ENCODE measurements around the gene MAGI2. TPM values are rescaled to one million over a fixed set of nuclear protein-coding genes. Genes with fewer than 3 reads are reported as not detected.

MAGI2 gene
- total and polyA plus RNA-seq, 2 experiments from 2014 or later = 10.4 to 26.4 TPM

- TF ChIP-seq ZNF462 (CRISPR knock-in tag; IDR thresholded peaks at IDR 0.05) (no peak), STAT1 (IDR thresholded peaks at IDR 0.05; ENCODE audit: unreplicated experiment) (no peak), JUNB (IDR thresholded peaks at IDR 0.05; ENCODE audit: unreplicated experiment) (no peak), POLR2AphosphoS5 (IDR thresholded peaks at IDR 0.05; ENCODE audit: low read depth) (no peak), NANOG (IDR thresholded peaks at IDR 0.05; ENCODE audit: borderline replicate concordance) (no peak), ZNF114 (CRISPR knock-in tag; IDR thresholded peaks at IDR 0.05) (no peak), EZH2 (IDR thresholded peaks at IDR 0.05; ENCODE audit: low read depth, unreplicated experiment) (no peak), EZH2phosphoT487 (IDR thresholded peaks at IDR 0.05; ENCODE audit: unreplicated experiment) (no peak)
- TF ChIP-seq, protein P1, sequence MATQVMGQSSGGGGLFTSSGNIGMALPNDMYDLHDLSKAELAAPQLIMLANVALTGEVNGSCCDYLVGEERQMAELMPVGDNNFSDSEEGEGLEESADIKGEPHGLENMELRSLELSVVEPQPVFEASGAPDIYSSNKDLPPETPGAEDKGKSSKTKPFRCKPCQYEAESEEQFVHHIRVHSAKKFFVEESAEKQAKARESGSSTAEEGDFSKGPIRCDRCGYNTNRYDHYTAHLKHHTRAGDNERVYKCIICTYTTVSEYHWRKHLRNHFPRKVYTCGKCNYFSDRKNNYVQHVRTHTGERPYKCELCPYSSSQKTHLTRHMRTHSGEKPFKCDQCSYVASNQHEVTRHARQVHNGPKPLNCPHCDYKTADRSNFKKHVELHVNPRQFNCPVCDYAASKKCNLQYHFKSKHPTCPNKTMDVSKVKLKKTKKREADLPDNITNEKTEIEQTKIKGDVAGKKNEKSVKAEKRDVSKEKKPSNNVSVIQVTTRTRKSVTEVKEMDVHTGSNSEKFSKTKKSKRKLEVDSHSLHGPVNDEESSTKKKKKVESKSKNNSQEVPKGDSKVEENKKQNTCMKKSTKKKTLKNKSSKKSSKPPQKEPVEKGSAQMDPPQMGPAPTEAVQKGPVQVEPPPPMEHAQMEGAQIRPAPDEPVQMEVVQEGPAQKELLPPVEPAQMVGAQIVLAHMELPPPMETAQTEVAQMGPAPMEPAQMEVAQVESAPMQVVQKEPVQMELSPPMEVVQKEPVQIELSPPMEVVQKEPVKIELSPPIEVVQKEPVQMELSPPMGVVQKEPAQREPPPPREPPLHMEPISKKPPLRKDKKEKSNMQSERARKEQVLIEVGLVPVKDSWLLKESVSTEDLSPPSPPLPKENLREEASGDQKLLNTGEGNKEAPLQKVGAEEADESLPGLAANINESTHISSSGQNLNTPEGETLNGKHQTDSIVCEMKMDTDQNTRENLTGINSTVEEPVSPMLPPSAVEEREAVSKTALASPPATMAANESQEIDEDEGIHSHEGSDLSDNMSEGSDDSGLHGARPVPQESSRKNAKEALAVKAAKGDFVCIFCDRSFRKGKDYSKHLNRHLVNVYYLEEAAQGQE (IDR thresholded peaks at IDR 0.05; ENCODE audit: unreplicated experiment) = no peak
- TF ChIP-seq, protein P2, sequence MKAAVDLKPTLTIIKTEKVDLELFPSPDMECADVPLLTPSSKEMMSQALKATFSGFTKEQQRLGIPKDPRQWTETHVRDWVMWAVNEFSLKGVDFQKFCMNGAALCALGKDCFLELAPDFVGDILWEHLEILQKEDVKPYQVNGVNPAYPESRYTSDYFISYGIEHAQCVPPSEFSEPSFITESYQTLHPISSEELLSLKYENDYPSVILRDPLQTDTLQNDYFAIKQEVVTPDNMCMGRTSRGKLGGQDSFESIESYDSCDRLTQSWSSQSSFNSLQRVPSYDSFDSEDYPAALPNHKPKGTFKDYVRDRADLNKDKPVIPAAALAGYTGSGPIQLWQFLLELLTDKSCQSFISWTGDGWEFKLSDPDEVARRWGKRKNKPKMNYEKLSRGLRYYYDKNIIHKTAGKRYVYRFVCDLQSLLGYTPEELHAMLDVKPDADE (IDR thresholded peaks at IDR 0.05) = no peak
These were observed 209.0 kb downstream of the MAGI2 start (continued) for GRCh38 chr7:79244482-79244881.
